SK-N-SH (cell line): ENCODE results near the gene TFF1. TPM values are rescaled to one million over a fixed set of nuclear protein-coding genes. Genes with fewer than 3 reads are reported as not detected.

Experiments
- CTCF ChIA-PET: fragments of 300-600, 350-600 bp; formaldehyde crosslinking; extraction: SDS; loops from one replicate; lab custom pipeline; 2021; lab: Yijun Ruan, JAX
- POLR2A ChIA-PET: fragments of 350-600 bp; sonication (Branson Sonifier 250); formaldehyde crosslinking; extraction: SDS; loops from one replicate; lab custom pipeline; 2020; ENCODE audit warnings: antibody characterized with exemption, inconsistent platforms; lab: Yijun Ruan, JAX
- DNase-seq: peaks from one replicate; pipeline ENCODE4 v3.0.0; 2012
- H2AFZ ChIP-seq: fragments of 200-600 bp; sonication (generic); 2 replicates; pipeline ENCODE4 v1.8.1; 2016; ENCODE audit warnings: antibody characterized with exemption, mild to moderate bottlenecking, low read depth
- H3F3A ChIP-seq: fragments of 200-600 bp; sonication (generic); replicated peaks from 2 replicates; pipeline ENCODE3; 2016; ENCODE audit warnings: antibody characterized with exemption, mild to moderate bottlenecking; ENCODE audit not compliant: insufficient read depth
- H3K27ac ChIP-seq, 2 experiments: fragments of 200-500 bp in 1 of 2; fragments of 200-600 bp in 1 of 2; sonication (Bioruptor generic) in 1 of 2; sonication (generic), shearing (Covaris generic) in 1 of 2; 2 replicates each; pipeline versions ENCODE4 v1.5.1 to v1.6.1; 2014 to 2016; ENCODE audit warnings: low read depth in 2 of 2, inconsistent platforms in 1 of 2, low read length in 1 of 2, mild to moderate bottlenecking in 1 of 2, mixed read lengths in 1 of 2
- H3K27me3 ChIP-seq: fragments of 200-600 bp; sonication (generic), shearing (Covaris generic); 2 replicates; pipeline ENCODE4 v1.6.1; 2016; ENCODE audit warnings: mixed run types; ENCODE audit not compliant: insufficient read depth
- H3K36me3 ChIP-seq, 2 experiments: fragments of 200-500 bp in 1 of 2; fragments of 200-600 bp in 1 of 2; sonication (Bioruptor generic) in 1 of 2; sonication (generic) in 1 of 2; replicated peaks in 1 of 2; 2 replicates each; pipeline versions ENCODE3 to v1.5.1; 2014 to 2016; ENCODE audit warnings: low read length in 1 of 2, mild to moderate bottlenecking in 1 of 2; ENCODE audit not compliant: insufficient read depth in 2 of 2, control insufficient read depth in 1 of 2
- H3K4me1 ChIP-seq, 2 experiments: fragments of 200-500 bp in 1 of 2; fragments of 200-600 bp in 1 of 2; sonication (Bioruptor generic) in 1 of 2; sonication (generic), shearing (Covaris generic) in 1 of 2; 2 replicates each; pipeline versions ENCODE4 v1.5.1 to v1.6.1; 2014 to 2016; ENCODE audit warnings: low read depth in 1 of 2, low read length in 1 of 2, mixed run types in 1 of 2; ENCODE audit not compliant: insufficient read depth in 2 of 2, control insufficient read depth in 1 of 2
- H3K4me2 ChIP-seq: fragments of 200-600 bp; sonication (generic), shearing (Covaris generic); 2 replicates; pipeline ENCODE4 v1.6.1; 2017; ENCODE audit warnings: mixed run types
- H3K4me3 ChIP-seq, 2 experiments: fragments of 200-500 bp in 1 of 2; fragments of 200-600 bp in 1 of 2; sonication (Bioruptor generic) in 1 of 2; sonication (generic), shearing (Covaris generic) in 1 of 2; 2 replicates each; pipeline versions ENCODE4 v1.5.1 to v1.8.1; 2014 to 2016; ENCODE audit warnings: low read depth in 2 of 2, inconsistent platforms in 1 of 2, low read length in 1 of 2, mild to moderate bottlenecking in 1 of 2, mixed read lengths in 1 of 2, moderate library complexity in 1 of 2
- H3K79me2 ChIP-seq: fragments of 200-600 bp; sonication (generic); 2 replicates; pipeline ENCODE4 v1.8.1; 2017; ENCODE audit warnings: mild to moderate bottlenecking; ENCODE audit not compliant: insufficient read depth
- H3K9ac ChIP-seq: fragments of 200-600 bp; sonication (generic); 2 replicates; pipeline ENCODE4 v1.6.1; 2017; ENCODE audit warnings: mixed run types
- H3K9me2 ChIP-seq: fragments of 200-600 bp; sonication (generic); 2 replicates; pipeline ENCODE4 v1.6.1; 2017; ENCODE audit warnings: mixed run types
- H3K9me3 ChIP-seq: fragments of 200-600 bp; sonication (generic); 2 replicates; pipeline ENCODE4 v1.6.1; 2017; ENCODE audit warnings: mixed run types, mild to moderate bottlenecking, moderate library complexity
- H4K20me1 ChIP-seq: fragments of 200-600 bp; sonication (generic); 2 replicates; pipeline ENCODE4 v1.6.1; 2017; ENCODE audit warnings: mild to moderate bottlenecking, mixed run types; ENCODE audit not compliant: insufficient read depth
- FOSL2 ChIP-seq: IDR thresholded peaks from 2 replicates; pipeline ENCODE4 v1.4.0; 2012; ENCODE audit warnings: low read depth, mild to moderate bottlenecking, moderate library complexity, borderline replicate concordance
- FOXJ3 ChIP-seq: sonication (generic); formaldehyde crosslinking; IDR thresholded peaks from 2 replicates; pipeline ENCODE4 v1.5.1; 2020; ENCODE audit warnings: mild to moderate bottlenecking, missing genetic modification reagents
- FOXM1 ChIP-seq: IDR thresholded peaks from 2 replicates; pipeline ENCODE4 v1.4.0; 2012; ENCODE audit warnings: low read depth, mild to moderate bottlenecking
- GABPA ChIP-seq: IDR thresholded peaks from 2 replicates; pipeline ENCODE4 v1.4.0; 2012; ENCODE audit warnings: low read depth, mild to moderate bottlenecking
- GATA2 ChIP-seq: sonication (generic); formaldehyde crosslinking; IDR thresholded peaks from 2 replicates; pipeline ENCODE4 v1.5.0; 2020; ENCODE audit warnings: mild to moderate bottlenecking, missing genetic modification reagents
- IRF3 ChIP-seq: fragments of 150-350 bp; IDR thresholded peaks from 2 replicates; pipeline ENCODE4 v1.6.1; 2016; ENCODE audit warnings: mild to moderate bottlenecking, low read depth, low read length
- JUND ChIP-seq: IDR thresholded peaks from 2 replicates; pipeline ENCODE4 v1.4.0; 2012
- MAX ChIP-seq: IDR thresholded peaks from 2 replicates; pipeline ENCODE4 v1.4.0; 2012; ENCODE audit warnings: low read depth
- MEF2A ChIP-seq: IDR thresholded peaks from 2 replicates; pipeline ENCODE4 v1.4.0; 2012; ENCODE audit warnings: low read depth, borderline replicate concordance
- MXI1 ChIP-seq: IDR thresholded peaks from 2 replicates; pipeline ENCODE4 v1.6.1; 2012; ENCODE audit warnings: mild to moderate bottlenecking, low read depth, low read length, improper control_type of control experiment
- NFIC ChIP-seq: IDR thresholded peaks from 2 replicates; pipeline ENCODE4 v1.4.0; 2012; ENCODE audit warnings: borderline replicate concordance
- NRF1 ChIP-seq: IDR thresholded peaks from 2 replicates; pipeline ENCODE4 v1.6.1; 2012; ENCODE audit warnings: low read depth, mild to moderate bottlenecking, low read length
- PBX3 ChIP-seq: IDR thresholded peaks from 2 replicates; pipeline ENCODE4; 2012
- RAD21 ChIP-seq: IDR thresholded peaks from 2 replicates; pipeline ENCODE4 v1.6.1; 2012; ENCODE audit warnings: mild to moderate bottlenecking, low read length
- RCOR1 ChIP-seq: fragments of 150-350 bp; IDR thresholded peaks from 2 replicates; pipeline ENCODE4 v1.6.1; 2017; ENCODE audit warnings: antibody characterized with exemption, low read length
- SIN3A ChIP-seq: IDR thresholded peaks from 2 replicates; pipeline ENCODE4 v1.6.1; 2012; ENCODE audit warnings: low read depth, mild to moderate bottlenecking, low read length, moderate library complexity, borderline replicate concordance
- TAF1 ChIP-seq: IDR thresholded peaks from 2 replicates; pipeline ENCODE4 v1.6.1; 2012; ENCODE audit warnings: low read depth, mild to moderate bottlenecking, low read length, moderate library complexity, borderline replicate concordance
- TEAD4 ChIP-seq: IDR thresholded peaks from 2 replicates; pipeline ENCODE4 v1.4.0; 2012; ENCODE audit warnings: mild to moderate bottlenecking, borderline replicate concordance; ENCODE audit not compliant: insufficient read depth
- USF2 ChIP-seq: fragments of 150-350 bp; IDR thresholded peaks from 2 replicates; pipeline ENCODE4 v1.6.1; 2017; ENCODE audit warnings: antibody characterized with exemption, low read length, low read depth, borderline replicate concordance
- WGBS: methylation state at CpG from one replicate; pipeline ENCODE4 v1.1.6; 2017; ENCODE audit warnings: low lambda C conversion rate; 5-methylcytosine and 5-hydroxymethylcytosine counted together
- polyA plus RNA-seq, 3 experiments: library from polyadenylated mRNA; depleted of rRNA; stranded (reverse); fragments of >200 nt; gene quantifications; 2 replicates each; pipeline ENCODE4 v1.2.3, GENCODE V29; 2012

TFF1 gene
- polyA plus RNA-seq, 1 of the 3 experiments (the other 2 are of a cell fraction), result not detected

- Histone ChIP-seq H2AFZ (no peak overlapping the region), H3K4me2 (no peak overlapping the region), H3K9ac (no peak overlapping the region), H3K9me2 (no peaks in the 10 kb centered on the region), H3K4me1 (no peaks in the 10 kb centered on the region), H3K4me3 (no peak overlapping the region), H3K27ac (no peak overlapping the region), H3F3A (no peaks in the 10 kb centered on the region), H3K9me3 (no peaks in the 10 kb centered on the region), H3K36me3 (no peaks in the 10 kb centered on the region), H3K79me2 (no peaks in the 10 kb centered on the region), H4K20me1 (no peaks in the 10 kb centered on the region), H3K27me3 (no peaks in the 10 kb centered on the region)
- CTCF ChIA-PET, result no interaction called here
- 40% methylated on average over 20 of the region's 27 CpGs for WGBS
- POLR2A ChIA-PET, result no interaction called here
- DNase-seq, result no peak
- no peak for TF ChIP-seq RCOR1
- no peak for TF ChIP-seq FOXM1
- no peak for TF ChIP-seq GATA2 (CRISPR knock-in tag)
- TF ChIP-seq TAF1, result no peak
- no peak for TF ChIP-seq FOXJ3 (CRISPR knock-in tag)
- TF ChIP-seq TEAD4, result no peak
- no peak for TF ChIP-seq USF2
- no peak for TF ChIP-seq JUND
- no peak for TF ChIP-seq IRF3
Measured at GRCh38 chr21:42414928-42415769, 48.8 kb upstream of the TFF1 start.

GRCh38 chr21:42414553-42414927 is 48.2 kb upstream of the TFF1 start:
- H3K4me2 ChIP-seq, result no peak overlapping the region
- TF ChIP-seq GABPA, result no peak
- TF ChIP-seq NFIC, result no peak
- no peak for TF ChIP-seq SIN3A
- TF ChIP-seq PBX3, result no peak
- no peak for TF ChIP-seq FOSL2
- no peak for TF ChIP-seq MAX
- TF ChIP-seq MEF2A, result no peak
- no peak for TF ChIP-seq USF2
- TF ChIP-seq RAD21, result no peak
- no peak for TF ChIP-seq FOXJ3 (CRISPR knock-in tag)
- no peak for TF ChIP-seq IRF3
- TF ChIP-seq JUND, result no peak
- no peak for TF ChIP-seq NRF1
- TF ChIP-seq MXI1, result no peak

More at GRCh38 chr21:42414553-42414927, 48.2 kb upstream of the TFF1 start:
- POLR2A ChIA-PET, result no interaction called here
- no peak overlapping the region for H2AFZ ChIP-seq
- H3F3A ChIP-seq, result no peaks in the 10 kb centered on the region
- no peak overlapping the region for H3K9ac ChIP-seq
- H3K36me3 ChIP-seq, result no peaks in the 10 kb centered on the region
- H3K4me1 ChIP-seq, result no peaks in the 10 kb centered on the region
- no peak for DNase-seq
- no peaks in the 10 kb centered on the region for H4K20me1 ChIP-seq
- H3K9me3 ChIP-seq, result no peaks in the 10 kb centered on the region
- 44% methylated on average over 5 of the region's 8 CpGs for WGBS
- H3K4me3 ChIP-seq, result no peak overlapping the region
- H3K79me2 ChIP-seq, result no peaks in the 10 kb centered on the region
- no peaks in the 10 kb centered on the region for H3K9me2 ChIP-seq
- no peaks in the 10 kb centered on the region for H3K27me3 ChIP-seq
- no peak overlapping the region for H3K27ac ChIP-seq
- CTCF ChIA-PET, result no interaction called here
